ENCODE data around the gene YWHAE. TPM values are rescaled to one million over a fixed set of nuclear protein-coding genes. Genes with fewer than 3 reads are reported as not detected.

YWHAE gene
- total and polyA plus RNA-seq, 2 of the 4 experiments (the other 2 are of a cell fraction), result 358 to 774 TPM

DNA sequence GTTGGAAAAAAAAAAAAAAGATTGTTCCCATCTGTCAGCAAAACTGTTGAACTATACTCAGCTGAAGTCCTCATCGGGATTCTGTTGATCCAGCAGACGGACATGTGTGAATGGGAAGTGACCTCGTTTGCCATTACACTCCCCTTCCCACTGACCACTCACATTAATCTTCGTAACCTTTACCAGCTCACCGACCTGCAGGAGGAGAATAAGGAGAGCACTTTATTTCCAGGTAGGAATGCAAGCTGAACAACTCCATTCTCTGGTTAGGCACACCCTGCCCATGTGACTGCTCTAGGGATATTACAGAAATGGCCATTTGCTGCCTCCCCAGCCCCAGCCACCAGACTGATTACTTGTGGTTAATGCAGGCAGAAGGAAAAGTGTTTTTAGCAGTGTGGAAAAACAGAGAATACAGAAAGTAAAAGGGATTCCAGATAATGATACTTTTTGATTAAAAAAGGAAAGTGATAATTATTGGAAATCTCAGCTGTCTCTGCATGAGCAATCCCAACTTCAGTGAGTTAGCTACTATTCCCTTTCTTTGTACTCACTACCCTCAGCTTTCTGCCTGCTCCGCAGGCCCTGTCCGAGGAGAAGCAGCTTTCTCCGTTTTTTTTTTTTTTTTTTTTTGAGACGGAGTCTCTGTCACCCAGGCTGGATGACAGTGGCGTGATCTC lies 23.6 kb upstream of the YWHAE start (continued):
- TF ChIP-seq MXI1 (IDR thresholded peaks at IDR 0.05; ENCODE audit: borderline replicate concordance, low read depth, low read length), result no peak

DNA sequence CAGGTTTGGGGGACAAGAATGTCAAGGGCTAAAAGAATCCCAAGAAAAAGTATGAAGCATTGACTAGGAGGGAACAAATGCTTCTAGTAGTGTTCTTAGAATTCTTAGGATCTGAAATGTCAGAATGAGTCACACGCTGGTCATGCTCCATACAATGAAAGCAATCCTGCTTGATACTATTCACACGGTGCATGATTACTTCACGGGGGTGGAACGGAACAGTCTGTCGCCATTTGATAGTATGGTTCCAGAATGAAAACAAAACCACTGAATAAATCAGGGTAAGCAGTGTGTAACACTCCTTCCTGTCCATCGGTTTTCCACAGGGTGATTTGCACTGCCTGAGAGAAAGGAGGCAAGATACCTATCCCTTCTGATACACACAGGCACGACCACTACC lies 22.9 kb upstream of the YWHAE start:
- peak overlapping the region; percentile 17; the same call in 1 of the 2 replicates for H3K23ac ChIP-seq (ENCODE audit: low read depth, low read length)
- H4K91ac ChIP-seq (ENCODE audit: insufficient read depth, low read depth, low read length), result no peak overlapping the region
- BruUV-seq (replicated peaks), result no TSS peak
- no peak overlapping the region for H3K56ac ChIP-seq (ENCODE audit: extremely low read depth, insufficient read depth, low read length)
- WGBS, 2 experiments (ENCODE audit: extremely low coverage in 2 of 2, insufficient read length in 1 of 2), result no CpG with 5 or more reads among the region's 7 CpGs
- intact Hi-C loops (cut with micrococcal nuclease), result no loop called here
- peak overlapping the region; percentile 73 for H2BK5ac ChIP-seq (ENCODE audit: low read depth, low read length, poor library complexity, severe bottlenecking)
- peaks cover 21% of the 10 kb centered on the region for H3K36me3 ChIP-seq (ENCODE audit: control insufficient read depth, insufficient read depth, low read length)
- peaks cover 15% of the 10 kb centered on the region for H3K4me1 ChIP-seq (ENCODE audit: control insufficient read depth, insufficient read depth, low read length)
- peak overlapping the region; percentile 80 for H3K4me2 ChIP-seq (ENCODE audit: low read depth, low read length)
- H3K9me1 ChIP-seq (ENCODE audit: insufficient read depth, low read length), result peaks cover 24% of the 10 kb centered on the region
- peaks cover 17 to 66% of the 10 kb centered on the region in 2 experiments for H3K79me1 ChIP-seq (ENCODE audit: low read depth in 1 of 2, low read length in 2 of 2)
- H4K5ac ChIP-seq (ENCODE audit: low read depth, low read length), result no peak overlapping the region
- peak; percentile 95 for ATAC-seq (ENCODE audit: low read depth)
- no peak overlapping the region for H3K4me3 ChIP-seq (ENCODE audit: insufficient read depth, low read depth, low read length)
- POLR2A ChIA-PET (ENCODE audit: unreplicated experiment), result no interaction called here
- no peaks in the 10 kb centered on the region for H3K9me3 ChIP-seq (ENCODE audit: control insufficient read depth, insufficient read depth, low read length)
- H3K27me3 ChIP-seq (ENCODE audit: control insufficient read depth, insufficient read depth, low read length), result no peaks in the 10 kb centered on the region
- no peak overlapping the region for H2AK5ac ChIP-seq (ENCODE audit: low read depth, low read length)
- H2AFZ ChIP-seq (replicated peaks; ENCODE audit: low read length, poor library complexity), result no peak overlapping the region
- CTCF ChIA-PET, result interaction anchor here (1.4 kb wide), 1 partner anchor 56 kb away, joined by 3 read pairs; no protein-coding TSS in a partner anchor
- peak overlapping the region; percentile 29; the same call in 1 of the 2 replicates for H3K27ac ChIP-seq (ENCODE audit: insufficient read depth, low read length)
- no peak overlapping the region for H3K9ac ChIP-seq (ENCODE audit: low read depth, low read length)
- H3K4ac ChIP-seq (ENCODE audit: low read depth, low read length), result 0 out of 2 replicates have a peak overlapping the region, but pooled peaks have one; percentile 17
- peak; percentile 98 for DNase-seq
- H2BK120ac ChIP-seq (ENCODE audit: low read depth, low read length), result no peak overlapping the region
- no peak overlapping the region for H2AK9ac ChIP-seq (replicated peaks; ENCODE audit: low read depth, low read length, poor library complexity)
- no peak overlapping the region for H2BK20ac ChIP-seq (ENCODE audit: low read depth, low read length)
- dilution Hi-C loops (cut with HindIII; ENCODE audit: low sequenced_read_pairs, unreplicated experiment), result no loop called here
- H3K14ac ChIP-seq (replicated peaks; ENCODE audit: low read depth, low read length), result no peak overlapping the region
- H2BK15ac ChIP-seq (ENCODE audit: low read depth, low read length), result no peak overlapping the region
- H4K20me1 ChIP-seq (ENCODE audit: insufficient read depth, low read length), result peaks cover 56% of the 10 kb centered on the region
- H4K8ac ChIP-seq (ENCODE audit: low read depth in 2 of 2, low read length in 2 of 2), result 0 out of 4 replicates have a peak overlapping the region, but pooled peaks of 1 of the 2 experiments have one; percentile 38
- H3K18ac ChIP-seq (ENCODE audit: low read depth, low read length), result no peak overlapping the region
- in situ Hi-C loops (cut with MboI; ENCODE audit: low sequenced_read_pairs), result no loop called here
- TF ChIP-seq, protein P1, sequence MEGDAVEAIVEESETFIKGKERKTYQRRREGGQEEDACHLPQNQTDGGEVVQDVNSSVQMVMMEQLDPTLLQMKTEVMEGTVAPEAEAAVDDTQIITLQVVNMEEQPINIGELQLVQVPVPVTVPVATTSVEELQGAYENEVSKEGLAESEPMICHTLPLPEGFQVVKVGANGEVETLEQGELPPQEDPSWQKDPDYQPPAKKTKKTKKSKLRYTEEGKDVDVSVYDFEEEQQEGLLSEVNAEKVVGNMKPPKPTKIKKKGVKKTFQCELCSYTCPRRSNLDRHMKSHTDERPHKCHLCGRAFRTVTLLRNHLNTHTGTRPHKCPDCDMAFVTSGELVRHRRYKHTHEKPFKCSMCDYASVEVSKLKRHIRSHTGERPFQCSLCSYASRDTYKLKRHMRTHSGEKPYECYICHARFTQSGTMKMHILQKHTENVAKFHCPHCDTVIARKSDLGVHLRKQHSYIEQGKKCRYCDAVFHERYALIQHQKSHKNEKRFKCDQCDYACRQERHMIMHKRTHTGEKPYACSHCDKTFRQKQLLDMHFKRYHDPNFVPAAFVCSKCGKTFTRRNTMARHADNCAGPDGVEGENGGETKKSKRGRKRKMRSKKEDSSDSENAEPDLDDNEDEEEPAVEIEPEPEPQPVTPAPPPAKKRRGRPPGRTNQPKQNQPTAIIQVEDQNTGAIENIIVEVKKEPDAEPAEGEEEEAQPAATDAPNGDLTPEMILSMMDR (conservative IDR thresholded peaks at IDR 0.05; ENCODE audit: low read depth, low read length), result no peak
- TF ChIP-seq, protein P2, sequence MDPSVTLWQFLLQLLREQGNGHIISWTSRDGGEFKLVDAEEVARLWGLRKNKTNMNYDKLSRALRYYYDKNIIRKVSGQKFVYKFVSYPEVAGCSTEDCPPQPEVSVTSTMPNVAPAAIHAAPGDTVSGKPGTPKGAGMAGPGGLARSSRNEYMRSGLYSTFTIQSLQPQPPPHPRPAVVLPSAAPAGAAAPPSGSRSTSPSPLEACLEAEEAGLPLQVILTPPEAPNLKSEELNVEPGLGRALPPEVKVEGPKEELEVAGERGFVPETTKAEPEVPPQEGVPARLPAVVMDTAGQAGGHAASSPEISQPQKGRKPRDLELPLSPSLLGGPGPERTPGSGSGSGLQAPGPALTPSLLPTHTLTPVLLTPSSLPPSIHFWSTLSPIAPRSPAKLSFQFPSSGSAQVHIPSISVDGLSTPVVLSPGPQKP (IDR thresholded peaks at IDR 0.05; ENCODE audit: borderline replicate concordance, low read depth, low read length), result no peak
- TF ChIP-seq, protein P3, sequence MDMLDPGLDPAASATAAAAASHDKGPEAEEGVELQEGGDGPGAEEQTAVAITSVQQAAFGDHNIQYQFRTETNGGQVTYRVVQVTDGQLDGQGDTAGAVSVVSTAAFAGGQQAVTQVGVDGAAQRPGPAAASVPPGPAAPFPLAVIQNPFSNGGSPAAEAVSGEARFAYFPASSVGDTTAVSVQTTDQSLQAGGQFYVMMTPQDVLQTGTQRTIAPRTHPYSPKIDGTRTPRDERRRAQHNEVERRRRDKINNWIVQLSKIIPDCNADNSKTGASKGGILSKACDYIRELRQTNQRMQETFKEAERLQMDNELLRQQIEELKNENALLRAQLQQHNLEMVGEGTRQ (IDR thresholded peaks at IDR 0.05; ENCODE audit: low read depth, low read length), result 0 out of 2 replicates have a peak, but pooled peaks have one; percentile 2
- TF ChIP-seq SMC3 (IDR thresholded peaks at IDR 0.05; ENCODE audit: low read depth, low read length) (no peak), FOS (IDR thresholded peaks at IDR 0.05; ENCODE audit: low read depth, low read length) (peak; percentile 94), BHLHE40 (IDR thresholded peaks at IDR 0.05; ENCODE audit: low read depth, low read length) (peak; percentile 46; the same call in 1 of the 2 replicates), POLR2A (IDR thresholded peaks at IDR 0.05; ENCODE audit: low read depth, low read length) (no peak), RAD21 (IDR thresholded peaks at IDR 0.05; ENCODE audit: low read length) (no peak; the same call in 1 of the 2 replicates), MAFK (IDR thresholded peaks at IDR 0.05; ENCODE audit: low read depth, low read length) (no peak), RFX5 (IDR thresholded peaks at IDR 0.05; ENCODE audit: low read depth, low read length) (no peak), RCOR1 (IDR thresholded peaks at IDR 0.05; ENCODE audit: insufficient replicate concordance, low read length) (no peak), MXI1 (IDR thresholded peaks at IDR 0.05; ENCODE audit: borderline replicate concordance, low read depth, low read length) (peak; percentile 83; the same call in 1 of the 2 replicates)
